Measurements from ENCODE around the gene OPCML.

OPCML gene

GRCh38 chr11:133147625-133148024, 384.7 kb downstream of the OPCML start:
- Histone ChIP-seq H3K4me1 (ENCODE audit: insufficient read depth, poor library complexity, severe bottlenecking) (no peaks in the 10 kb centered on the region), H3K36me3 (ENCODE audit: low read depth) (no peaks in the 10 kb centered on the region), H3K9me3 (ENCODE audit: severe bottlenecking) (no peaks in the 10 kb centered on the region), H3K27me3 (ENCODE audit: insufficient read depth, poor library complexity, severe bottlenecking) (peaks cover 3% of the 10 kb centered on the region), H3K4me3 (ENCODE audit: severe bottlenecking) (no peak overlapping the region), H3K27ac (ENCODE audit: poor library complexity, severe bottlenecking) (no peak overlapping the region)
- DNase-seq (ENCODE audit: low spot score), result no peak
- TF ChIP-seq CTCF (IDR thresholded peaks at IDR 0.05; ENCODE audit: poor library complexity, severe bottlenecking), result no peak
- no peak for ATAC-seq (ENCODE audit: low read depth)

- DNase-seq (ENCODE audit: low spot score), result no peak
- Histone ChIP-seq H3K27me3 (ENCODE audit: insufficient read depth, poor library complexity, severe bottlenecking) (no peaks in the 10 kb centered on the region), H3K4me3 (ENCODE audit: severe bottlenecking) (no peak overlapping the region), H3K36me3 (ENCODE audit: low read depth) (no peaks in the 10 kb centered on the region), H3K9me3 (ENCODE audit: severe bottlenecking) (no peaks in the 10 kb centered on the region), H3K4me1 (ENCODE audit: insufficient read depth, poor library complexity, severe bottlenecking) (no peaks in the 10 kb centered on the region), H3K27ac (ENCODE audit: poor library complexity, severe bottlenecking) (no peak overlapping the region)
- TF ChIP-seq CTCF (IDR thresholded peaks at IDR 0.05; ENCODE audit: poor library complexity, severe bottlenecking), result no peak
- no peak for ATAC-seq (ENCODE audit: low read depth)
Observed at GRCh38 chr11:133146697-133147306, 385.5 kb downstream of the OPCML start.

- no peak overlapping the region for H3K4me3 ChIP-seq (ENCODE audit: severe bottlenecking)
- H3K36me3 ChIP-seq (ENCODE audit: low read depth), result no peaks in the 10 kb centered on the region
- H3K9me3 ChIP-seq (ENCODE audit: severe bottlenecking), result no peaks in the 10 kb centered on the region
- ATAC-seq (ENCODE audit: low read depth), result no peak
- no peak overlapping the region for H3K27ac ChIP-seq (ENCODE audit: poor library complexity, severe bottlenecking)
- H3K27me3 ChIP-seq (ENCODE audit: insufficient read depth, poor library complexity, severe bottlenecking), result no peaks in the 10 kb centered on the region
- TF ChIP-seq CTCF (IDR thresholded peaks at IDR 0.05; ENCODE audit: poor library complexity, severe bottlenecking), result no peak
- DNase-seq (ENCODE audit: low spot score), result no peak
- H3K4me1 ChIP-seq (ENCODE audit: insufficient read depth, poor library complexity, severe bottlenecking), result no peaks in the 10 kb centered on the region
Observed at GRCh38 chr11:133137939-133138338, 394.4 kb downstream of the OPCML start.

- no peak for ATAC-seq (ENCODE audit: low read depth)
- Histone ChIP-seq H3K27ac (ENCODE audit: poor library complexity, severe bottlenecking) (no peak overlapping the region), H3K4me3 (ENCODE audit: severe bottlenecking) (no peak overlapping the region), H3K27me3 (ENCODE audit: insufficient read depth, poor library complexity, severe bottlenecking) (no peaks in the 10 kb centered on the region), H3K4me1 (ENCODE audit: insufficient read depth, poor library complexity, severe bottlenecking) (no peaks in the 10 kb centered on the region), H3K36me3 (ENCODE audit: low read depth) (no peaks in the 10 kb centered on the region), H3K9me3 (ENCODE audit: severe bottlenecking) (no peaks in the 10 kb centered on the region)
- no peak for TF ChIP-seq CTCF (IDR thresholded peaks at IDR 0.05; ENCODE audit: poor library complexity, severe bottlenecking)
- DNase-seq (ENCODE audit: low spot score), result no peak
Observed at GRCh38 chr11:133137270-133137669, 395.0 kb downstream of the OPCML start.

GRCh38 chr11:133136376-133136775, 395.9 kb downstream of the OPCML start:
- ATAC-seq (ENCODE audit: low read depth), result no peak
- no peak for DNase-seq (ENCODE audit: low spot score)

More at GRCh38 chr11:133136376-133136775, 395.9 kb downstream of the OPCML start:
- Histone ChIP-seq H3K4me3 (ENCODE audit: severe bottlenecking) (no peak overlapping the region), H3K9me3 (ENCODE audit: severe bottlenecking) (no peaks in the 10 kb centered on the region), H3K36me3 (ENCODE audit: low read depth) (no peaks in the 10 kb centered on the region), H3K27me3 (ENCODE audit: insufficient read depth, poor library complexity, severe bottlenecking) (no peaks in the 10 kb centered on the region), H3K27ac (ENCODE audit: poor library complexity, severe bottlenecking) (no peak overlapping the region), H3K4me1 (ENCODE audit: insufficient read depth, poor library complexity, severe bottlenecking) (no peaks in the 10 kb centered on the region)
- no peak for TF ChIP-seq CTCF (IDR thresholded peaks at IDR 0.05; ENCODE audit: poor library complexity, severe bottlenecking)
